HG02763 (cell line): ENCODE data around the gene KCNJ2.

ENCODE experiments used
- ATAC-seq: cut with Tn5 transposase; IDR thresholded peaks from one replicate; pipeline ENCODE4 v1.9.1; 2021; ENCODE audit warnings: mild to moderate bottlenecking, moderate library complexity; ENCODE audit not compliant: unreplicated experiment

Gene KCNJ2

DNA sequence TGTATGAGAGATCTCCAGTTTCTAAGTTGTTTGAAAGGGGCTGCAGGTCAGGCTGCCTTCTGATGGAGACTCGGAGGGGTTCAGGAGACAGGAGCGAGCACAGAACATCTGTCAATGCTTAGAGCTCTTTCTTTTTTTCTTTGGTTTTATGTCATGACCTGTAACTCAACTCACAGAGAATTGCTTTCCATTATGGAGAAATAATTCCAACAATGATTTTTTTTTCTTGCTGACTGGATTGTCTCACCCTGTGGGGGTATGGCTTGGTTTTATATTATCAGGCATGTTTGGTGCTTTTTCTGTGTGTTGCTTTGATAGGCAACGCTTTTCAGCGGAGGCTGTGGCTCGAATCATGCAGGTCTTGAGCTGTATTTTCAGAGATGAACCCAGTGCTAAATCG lies 10.7 kb upstream of the KCNJ2 start:
- no peak for ATAC-seq

DNA sequence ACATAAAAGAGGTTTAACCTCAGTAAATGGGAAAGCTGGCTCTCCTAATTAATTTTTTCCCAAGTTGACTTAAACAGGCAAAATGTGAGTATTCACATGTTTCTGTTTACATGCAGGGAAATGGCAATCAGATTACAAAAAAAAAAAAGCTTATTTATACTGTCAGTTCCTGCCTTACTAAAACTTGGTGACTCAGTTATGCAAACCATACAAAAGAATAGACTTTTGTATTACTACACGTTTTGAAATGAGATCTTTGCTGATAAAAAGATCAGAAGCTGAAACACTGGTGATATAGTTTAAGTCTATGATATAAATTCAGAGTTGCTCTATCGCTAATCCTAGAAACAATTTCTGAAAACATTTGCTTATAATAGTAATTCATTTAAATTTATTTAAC lies 9.4 kb upstream of the KCNJ2 start:
- ATAC-seq: no peak

DNA sequence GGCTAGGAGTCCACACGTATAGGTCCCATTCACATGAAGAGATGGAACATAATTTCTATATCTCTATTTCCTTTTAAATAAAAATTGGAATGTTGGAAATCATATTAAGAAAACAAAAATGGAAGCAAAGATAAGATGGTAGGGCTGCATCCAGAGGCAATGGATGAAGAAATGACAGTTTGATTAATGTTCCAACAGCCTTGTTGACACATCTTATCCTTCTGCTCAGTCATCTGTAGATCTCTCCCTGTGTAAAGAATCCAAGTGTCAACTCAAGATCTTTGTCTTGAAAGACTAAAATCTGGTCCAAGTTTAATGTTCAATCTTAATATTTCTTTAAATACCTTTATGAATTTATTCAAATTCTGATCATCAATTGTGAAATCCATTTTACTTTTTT lies 7.8 kb upstream of the KCNJ2 start:
- no peak for ATAC-seq

DNA sequence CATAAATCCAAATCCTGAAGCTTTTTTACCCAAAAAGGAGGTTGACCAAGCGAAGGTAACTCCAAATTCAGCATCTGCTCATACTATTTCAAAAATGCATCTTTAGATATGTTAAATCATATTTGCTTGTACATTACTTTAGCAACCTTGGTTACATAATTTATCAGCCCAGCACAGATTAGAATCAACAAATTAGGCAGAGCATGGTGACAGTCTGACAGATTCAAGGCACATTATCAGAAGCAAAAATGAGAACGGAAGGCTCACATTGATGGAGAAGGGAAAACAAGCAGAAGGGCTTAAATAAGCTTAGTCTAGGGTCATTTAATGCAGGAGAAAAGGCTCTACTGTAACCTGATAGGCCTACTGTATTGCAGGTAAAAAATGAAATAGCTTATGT lies 3.9 kb upstream of the KCNJ2 start:
- no peak for ATAC-seq

DNA sequence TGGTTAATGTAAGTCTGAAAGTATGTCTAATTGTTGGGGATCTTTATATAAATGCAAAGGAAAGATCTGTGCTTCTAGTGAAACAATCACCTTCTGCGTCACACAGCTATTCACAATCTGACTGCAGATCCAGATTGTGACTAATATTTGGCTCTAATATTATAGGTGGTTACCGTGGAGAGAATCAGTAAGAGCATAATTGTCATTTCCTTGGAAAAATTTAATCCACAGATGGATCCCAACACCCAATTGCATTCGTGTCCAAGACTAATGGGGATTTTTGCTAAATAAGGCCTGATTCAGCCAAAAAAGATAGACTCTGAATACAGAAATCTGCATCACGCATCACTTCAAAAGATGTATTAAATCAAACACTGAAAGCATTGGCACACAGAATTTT lies 2.7 kb upstream of the KCNJ2 start:
- ATAC-seq: no peak

- peak; percentile 9 for ATAC-seq
Measured at GRCh38 chr17:70168044-70168976, 1.0 kb upstream of the KCNJ2 start.

DNA sequence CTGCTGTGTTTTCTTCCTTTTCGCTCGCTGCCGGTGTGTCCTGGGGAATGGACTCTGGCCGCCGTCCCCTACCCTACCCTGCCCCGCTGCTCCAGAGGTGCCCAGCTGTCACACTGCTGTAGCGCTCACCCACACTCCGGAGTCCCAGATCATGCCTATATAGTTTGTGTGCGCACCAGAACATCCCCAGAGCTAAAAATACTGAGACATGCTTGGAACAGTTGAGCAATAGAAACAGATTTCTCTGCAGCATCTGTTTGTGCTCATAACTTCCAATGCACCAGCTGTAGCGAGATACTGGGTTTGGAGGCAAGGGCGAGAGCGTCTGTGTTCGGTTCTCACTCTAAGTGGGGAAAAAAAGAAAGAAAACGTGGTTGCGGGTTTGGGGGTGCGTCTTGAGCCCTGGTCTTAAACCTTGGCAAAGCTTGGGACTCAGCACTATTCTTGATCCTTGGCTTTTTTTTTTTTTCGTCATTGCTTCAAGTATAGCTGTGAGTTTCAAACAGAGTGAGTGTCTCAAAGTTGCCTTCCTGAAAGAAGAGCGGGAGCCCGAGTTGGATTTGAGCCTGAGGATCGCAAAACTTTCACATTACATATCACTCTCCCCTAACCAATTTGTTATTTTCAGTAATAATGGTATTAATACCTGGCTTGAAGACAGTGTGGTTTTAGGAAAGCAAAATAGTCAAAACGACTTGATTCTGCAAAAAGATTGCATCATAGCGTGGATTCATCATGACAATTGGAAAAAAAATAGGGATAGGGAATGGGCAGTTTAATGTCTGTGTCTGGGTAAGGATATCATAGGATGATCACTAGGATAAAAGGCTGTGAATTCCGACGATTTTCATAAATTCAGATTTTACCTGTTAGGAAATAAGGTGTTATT lies 621 bp downstream of the KCNJ2 start:
- ATAC-seq: no peak

DNA sequence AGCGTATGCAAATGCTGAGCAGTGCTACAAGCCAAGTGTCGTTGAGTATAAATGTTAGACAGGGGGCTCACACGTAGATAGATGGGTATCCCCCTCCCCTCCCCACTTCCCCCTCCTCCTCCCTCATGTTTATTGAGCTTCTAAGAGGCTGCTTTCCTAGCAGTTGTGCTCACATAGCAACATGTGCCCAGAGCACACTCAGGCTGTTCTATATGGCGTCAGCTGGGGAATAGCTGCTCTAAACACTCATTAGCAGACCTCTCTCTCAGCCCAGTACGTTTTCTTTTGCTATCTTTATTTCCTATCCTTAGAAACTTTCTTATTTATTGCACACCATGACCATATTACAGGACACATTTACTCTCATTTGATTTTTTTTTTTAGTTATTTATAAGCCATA lies 1.8 kb downstream of the KCNJ2 start:
- no peak for ATAC-seq

DNA sequence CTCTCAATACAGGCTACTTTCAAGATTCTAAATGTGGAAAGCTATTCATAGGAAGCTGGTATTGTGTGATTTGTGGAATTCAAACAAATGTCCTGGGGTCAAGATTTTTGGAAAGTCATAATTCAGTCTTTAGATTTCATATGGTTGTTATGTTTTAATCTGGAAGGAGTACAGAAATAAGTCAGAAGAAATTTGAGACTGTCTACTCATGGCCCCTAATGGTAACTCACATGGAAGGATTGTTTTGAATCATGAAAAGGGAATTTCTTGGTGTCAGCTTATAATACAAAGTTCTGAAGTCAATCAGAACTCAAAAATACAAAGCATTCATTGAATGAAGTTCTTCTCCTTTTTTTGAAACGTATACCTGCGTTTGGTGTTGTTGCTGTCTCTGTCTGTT lies 3.1 kb downstream of the KCNJ2 start:
- no peak for ATAC-seq

GRCh38 chr17:70172923-70173322 lies 3.6 kb downstream of the KCNJ2 start:
- no peak for ATAC-seq

GRCh38 chr17:70173681-70174080 lies 4.3 kb downstream of the KCNJ2 start:
- ATAC-seq: no peak

- ATAC-seq: no peak
Measured at GRCh38 chr17:70181376-70181775, 12.0 kb downstream of the KCNJ2 start.

- ATAC-seq: no peak
Measured at GRCh38 chr17:70181866-70182265, 12.5 kb downstream of the KCNJ2 start.

DNA sequence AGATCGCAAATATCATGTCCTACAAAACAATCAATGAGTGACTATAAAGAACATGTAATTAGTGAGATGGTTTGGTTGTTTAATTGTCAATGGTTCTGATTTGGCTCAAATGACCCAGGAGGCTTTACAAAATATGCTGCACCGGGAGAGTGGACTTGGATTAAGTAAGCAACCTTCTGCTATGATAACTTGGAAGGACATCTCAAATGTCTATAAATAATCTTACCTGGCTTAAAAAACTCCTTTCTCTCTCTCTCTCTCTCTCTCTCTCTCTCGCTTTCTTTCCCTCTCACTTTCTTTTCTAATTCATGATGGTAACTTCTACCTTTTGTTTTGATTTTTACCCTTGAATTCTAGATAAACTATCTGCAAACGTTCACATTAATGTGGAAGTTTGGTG lies 14.2 kb downstream of the KCNJ2 start:
- ATAC-seq: no peak

DNA sequence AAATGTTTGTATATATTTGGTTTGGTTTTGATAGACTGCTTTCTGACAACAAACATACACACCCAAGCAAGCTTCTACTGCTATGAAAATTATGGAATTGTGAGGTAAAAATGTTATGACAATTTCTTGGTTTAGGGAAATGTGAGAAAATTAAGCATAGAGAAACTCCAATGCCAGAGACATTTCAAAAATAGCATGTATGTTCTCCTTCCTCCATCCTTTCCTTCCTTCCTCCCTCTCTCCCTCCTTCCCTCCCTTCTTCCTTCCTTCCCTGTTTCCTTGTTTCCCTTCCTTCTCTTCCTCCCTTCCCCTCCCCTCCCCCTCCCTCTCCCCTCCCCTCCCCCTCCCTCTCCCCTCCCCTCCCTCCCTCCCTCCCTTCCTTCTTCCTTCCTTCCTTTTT lies 14.9 kb downstream of the KCNJ2 start:
- no peak for ATAC-seq

DNA sequence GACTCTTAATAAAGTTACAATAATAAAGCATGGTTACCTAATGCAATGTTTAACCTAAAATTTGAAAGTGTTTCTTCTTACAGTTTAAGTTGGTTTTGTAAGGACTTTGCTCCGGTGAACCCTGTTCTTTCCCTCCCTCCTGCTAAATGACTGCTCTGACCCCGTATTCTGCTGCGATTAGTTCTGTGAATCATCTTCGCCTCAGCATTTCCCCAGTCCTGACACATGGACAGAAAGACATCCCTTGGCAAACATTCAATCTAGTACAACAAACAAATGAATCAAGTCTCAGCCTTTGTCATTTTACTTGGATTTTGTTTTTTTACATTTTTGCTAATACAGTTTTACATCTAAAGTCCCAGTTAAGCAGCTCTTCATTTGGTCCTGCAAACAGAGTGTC lies 15.4 kb downstream of the KCNJ2 start:
- no peak for ATAC-seq

GRCh38 chr17:70185285-70185684 lies 16.0 kb downstream of the KCNJ2 start:
- no peak for ATAC-seq

GRCh38 chr17:70187383-70187782 lies 18.1 kb downstream of the KCNJ2 start:
- ATAC-seq: no peak

DNA sequence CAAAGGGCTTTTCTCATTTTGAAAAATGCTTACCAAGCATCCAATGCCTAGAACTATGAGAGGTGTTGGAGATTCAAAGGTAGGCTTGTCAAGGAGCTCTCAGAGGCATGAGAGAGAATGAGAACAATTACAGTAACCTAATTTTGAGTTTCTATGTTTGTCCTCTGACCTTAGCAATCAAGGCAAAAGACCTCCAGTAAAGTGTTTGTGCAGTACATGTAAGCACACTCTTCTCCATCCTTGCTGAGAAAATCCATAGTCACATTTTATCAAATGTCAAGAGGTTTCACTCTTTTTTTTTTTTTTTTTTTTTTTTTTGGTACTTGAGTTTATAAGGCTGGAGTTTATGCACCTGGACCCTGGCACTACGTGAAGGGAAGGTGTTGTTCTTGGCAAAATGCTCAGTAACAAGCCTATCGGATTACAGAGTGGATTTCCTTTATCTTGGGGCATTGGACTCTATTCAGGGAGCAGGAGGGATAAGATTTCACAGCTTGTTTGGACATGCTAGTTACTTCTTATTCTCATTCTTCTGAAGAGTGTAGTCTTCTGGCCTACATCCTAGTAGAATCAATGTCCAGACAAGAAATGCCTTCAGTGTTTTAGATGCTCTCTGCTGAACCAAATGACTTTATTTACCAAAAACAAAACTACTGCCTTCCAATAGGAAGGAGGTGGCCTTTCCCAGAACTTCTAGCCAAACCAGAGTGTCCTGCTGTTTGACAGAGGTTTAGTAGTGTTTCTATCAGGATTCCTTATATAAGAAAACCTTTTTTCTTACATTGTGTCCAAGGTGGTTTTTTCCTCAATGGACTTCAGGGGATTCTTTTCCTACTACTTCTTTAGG lies 21.9 kb downstream of the KCNJ2 start:
- ATAC-seq: no peak

DNA sequence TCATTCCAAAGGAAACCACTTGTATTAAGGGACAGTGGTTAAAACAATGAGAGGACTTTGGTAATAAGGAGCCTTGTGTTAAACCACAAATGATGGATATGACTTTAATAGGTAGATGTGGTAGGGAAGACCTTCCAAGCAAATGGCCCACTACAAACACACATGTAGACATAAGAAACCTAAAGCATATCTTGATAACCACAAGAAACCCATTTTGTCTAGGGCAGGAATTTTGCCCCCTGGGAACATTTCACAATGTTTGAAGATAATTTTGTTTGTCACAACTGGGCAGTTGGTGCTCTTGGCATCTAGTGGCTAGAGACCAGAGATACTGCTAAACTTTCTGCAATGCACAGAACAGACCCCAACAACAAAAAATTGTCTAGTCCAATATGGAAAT lies 25.8 kb downstream of the KCNJ2 start:
- no peak for ATAC-seq

DNA sequence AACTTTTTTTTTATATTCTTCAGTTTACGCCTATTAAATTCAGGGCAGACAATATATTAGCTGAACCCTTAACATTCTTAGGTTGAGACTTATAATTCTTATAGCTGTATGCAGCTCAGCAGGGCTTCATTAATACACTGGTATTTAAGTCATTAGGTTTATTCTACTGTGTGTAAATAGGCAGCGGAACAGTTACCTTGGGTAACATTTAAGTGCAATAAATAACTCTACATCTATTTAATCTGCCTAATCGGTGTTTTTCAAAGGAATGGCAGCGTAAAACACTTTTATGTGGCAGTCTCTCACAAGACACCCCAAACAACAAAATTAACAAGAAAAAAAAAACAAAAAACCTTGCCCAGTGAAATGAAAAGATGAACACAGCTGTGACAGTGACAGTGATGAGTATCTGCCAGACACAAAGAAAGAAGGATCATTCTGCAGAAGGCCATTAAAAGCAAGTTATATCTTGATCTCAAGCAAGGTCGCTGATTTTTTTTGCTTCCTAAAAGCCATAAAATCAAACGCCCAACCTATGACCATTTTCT lies 32.6 kb downstream of the KCNJ2 start:
- no peak for ATAC-seq
